Activated CD4-positive, alpha-beta T cell treated with anti-CD3 and anti-CD28 coated beads, Interleukin-10, Interleukin-2, amounts not matched to agents 100 ng/mL and 50 ng/mL, durations not matched to agents 16 hours and 8 hours (primary cell): ENCODE results near the gene PPP2R2C.

Experiments
- DNase-seq: peaks from one replicate; pipeline ENCODE4 v3.0.0-alpha.2; 2020

PPP2R2C gene

DNA sequence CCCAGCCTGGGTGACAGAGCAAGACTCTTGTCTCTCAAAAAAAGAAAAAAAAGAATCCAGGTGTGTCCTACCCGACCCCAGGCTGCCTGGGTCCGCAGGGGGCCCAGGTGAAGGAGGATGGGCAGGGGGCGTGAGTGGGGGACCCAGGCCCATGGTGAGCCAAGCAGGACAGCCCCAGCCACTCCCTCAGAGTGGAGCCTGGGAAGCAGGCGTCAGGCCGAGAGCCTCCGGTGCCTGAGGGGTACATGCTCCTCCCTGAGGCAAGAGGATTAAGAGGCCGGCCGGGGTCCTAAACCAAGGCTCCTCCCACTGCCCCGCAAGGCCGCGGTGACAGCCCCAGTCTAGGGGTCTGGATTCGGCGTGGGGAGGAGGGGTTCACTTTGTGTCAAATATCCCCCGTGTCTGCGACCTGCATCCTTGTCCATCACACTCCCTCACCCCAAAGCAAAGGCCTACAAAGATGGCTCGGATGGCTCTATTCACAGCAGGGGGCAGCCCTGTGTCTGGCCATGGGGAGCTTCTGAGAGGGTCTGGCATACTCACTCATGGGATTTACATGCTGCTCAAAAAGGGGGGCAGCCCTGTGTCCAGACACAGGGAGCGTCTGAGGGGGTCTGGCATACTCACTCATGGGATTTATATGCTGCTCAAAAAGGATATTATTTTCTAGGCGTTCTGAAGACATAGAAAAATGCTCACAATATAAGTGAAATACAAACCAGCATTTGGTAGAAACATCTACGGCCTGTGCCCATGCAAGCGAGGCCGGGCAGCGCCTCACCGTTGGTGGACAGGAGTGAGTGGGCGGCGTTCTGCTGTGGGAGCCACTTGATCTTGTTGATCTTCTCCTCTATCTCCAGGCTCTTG, 94.6 kb downstream of the PPP2R2C start:
- DNase-seq = no peak

DNA sequence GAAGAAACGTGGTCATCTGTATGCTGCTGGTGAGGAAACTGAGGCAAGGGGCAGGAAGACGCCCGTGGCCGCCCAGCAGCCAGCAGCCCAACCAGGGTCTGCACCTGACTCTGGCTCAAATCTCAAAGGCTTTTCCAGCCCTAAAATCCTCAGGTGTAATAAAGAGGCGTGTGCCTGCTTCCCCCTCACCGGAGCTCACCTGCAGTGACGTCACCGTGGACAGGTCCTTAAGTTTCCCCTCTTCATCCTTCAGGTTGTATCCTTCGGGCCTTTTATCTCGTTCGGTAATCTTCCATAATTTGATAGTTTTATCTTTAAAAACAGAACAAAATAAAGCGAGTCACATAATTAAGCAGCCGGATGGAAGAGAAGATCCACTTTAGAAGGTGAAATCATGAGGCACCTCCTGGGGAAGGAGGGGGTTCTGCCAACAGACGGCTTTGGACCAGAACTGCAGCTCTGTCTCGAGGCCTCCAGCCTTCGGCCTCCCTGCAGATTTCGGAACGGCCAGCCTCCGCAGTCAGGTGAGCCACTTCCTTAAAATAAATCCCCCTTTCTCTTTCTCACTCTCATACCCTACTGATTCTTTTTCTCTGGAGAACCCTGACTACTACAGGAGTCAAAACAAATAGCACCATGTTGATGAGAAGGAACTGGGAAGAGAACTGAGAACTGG, 96.7 kb downstream of the PPP2R2C start:
- no peak for DNase-seq

DNA sequence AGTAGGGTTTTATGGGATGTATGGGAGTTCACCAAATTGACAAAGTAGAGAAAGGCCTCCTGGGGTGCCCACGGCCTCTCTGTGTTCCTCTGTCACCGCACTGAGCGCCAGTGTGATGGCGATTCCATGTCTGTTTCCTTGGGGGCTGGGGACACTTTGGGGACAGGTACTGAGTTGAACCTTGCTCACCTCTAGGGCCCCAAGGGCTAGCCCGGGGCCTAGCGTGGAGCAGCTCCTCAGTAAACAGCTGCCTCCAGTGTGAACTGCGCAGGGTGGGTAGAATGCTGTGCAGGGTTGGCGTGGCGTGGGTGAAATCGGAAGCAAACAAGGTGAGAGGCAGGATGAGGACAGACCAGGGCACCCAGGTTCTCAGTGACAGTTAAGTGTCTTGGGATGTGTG, 97.8 kb downstream of the PPP2R2C start:
- DNase-seq = no peak

DNA sequence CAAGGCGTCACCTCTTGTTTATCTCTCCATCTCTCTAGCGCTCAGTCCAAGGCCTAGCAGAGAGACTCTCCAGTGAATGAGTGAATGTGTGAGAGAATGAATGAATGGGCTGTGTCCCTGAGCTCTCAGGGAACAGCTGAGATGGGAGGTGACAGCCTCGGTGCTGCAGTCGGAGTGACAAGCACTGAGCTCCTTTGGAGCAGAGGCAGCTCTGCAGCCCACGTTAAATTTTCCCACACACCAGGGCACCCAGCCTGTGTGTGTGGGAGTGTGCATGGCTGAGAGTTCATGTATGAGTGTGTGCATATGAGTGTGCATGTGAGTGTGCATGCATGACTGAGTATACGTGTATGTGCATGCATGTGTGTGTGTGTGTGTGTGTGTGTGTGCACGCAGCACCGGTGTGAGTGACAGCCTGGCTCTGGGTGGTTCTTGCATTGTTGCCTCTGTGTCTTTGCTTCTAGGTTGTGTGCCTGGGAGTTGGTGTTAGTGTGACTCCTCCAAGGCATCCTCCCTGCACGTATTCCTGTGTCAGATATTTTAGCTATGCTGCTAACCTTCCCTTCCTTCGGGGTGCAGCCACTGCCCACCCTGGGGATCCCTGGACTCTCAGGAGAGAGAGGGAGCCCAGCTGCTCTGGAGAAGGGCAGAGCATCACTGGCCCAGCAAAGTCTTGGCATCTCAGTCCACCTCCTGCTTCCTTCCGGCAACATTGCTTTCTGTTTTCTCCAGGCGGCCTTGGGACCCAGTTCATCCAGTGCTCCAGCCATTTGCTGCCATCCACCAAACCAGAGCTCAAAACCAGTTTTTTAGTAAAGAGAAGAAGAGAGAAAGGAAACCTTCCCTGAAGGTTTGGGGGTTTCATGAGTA, 98.6 kb downstream of the PPP2R2C start:
- no peak for DNase-seq

DNA sequence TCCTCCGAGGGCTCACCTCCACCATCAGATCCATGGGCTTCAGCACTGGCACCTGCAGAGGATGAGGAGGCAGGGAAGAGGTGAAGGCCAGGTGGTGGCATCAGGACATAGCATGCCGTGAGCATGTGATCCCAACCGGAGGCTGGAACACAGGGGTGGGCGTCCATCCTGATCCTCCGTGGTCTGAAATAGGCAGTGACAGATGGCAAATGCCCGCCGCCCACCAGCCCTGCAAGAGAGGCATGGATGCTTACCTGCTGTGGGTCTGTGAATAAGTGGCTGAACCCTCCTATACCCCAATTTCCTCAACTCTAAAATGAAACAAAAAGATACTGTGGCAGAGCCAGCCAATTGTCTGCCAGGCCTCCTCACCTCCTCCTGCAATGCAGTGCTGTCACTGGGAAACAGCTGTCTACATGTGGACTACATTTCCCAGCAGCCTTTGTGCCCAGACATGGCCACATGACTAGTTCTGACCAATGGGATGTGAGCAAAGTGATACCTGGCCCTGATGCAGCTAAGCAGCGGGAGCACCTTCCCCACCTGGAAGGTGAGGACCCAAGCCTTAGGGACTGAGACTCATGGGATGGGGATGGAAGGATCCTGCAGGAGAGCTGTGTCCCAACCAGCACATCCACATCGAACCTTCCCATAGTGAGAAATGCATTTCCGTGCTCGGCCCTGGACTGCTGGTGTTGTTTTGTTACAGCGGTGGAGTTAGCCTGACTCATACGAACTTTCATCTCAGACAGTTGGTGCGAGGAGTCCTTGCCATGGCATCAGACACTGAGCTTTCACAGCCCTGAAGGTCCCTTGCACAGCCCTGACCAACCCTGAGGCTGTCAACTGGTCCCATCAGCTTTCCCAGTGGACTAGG, 99.5 kb downstream of the PPP2R2C start:
- peak; percentile 63 for DNase-seq

DNA sequence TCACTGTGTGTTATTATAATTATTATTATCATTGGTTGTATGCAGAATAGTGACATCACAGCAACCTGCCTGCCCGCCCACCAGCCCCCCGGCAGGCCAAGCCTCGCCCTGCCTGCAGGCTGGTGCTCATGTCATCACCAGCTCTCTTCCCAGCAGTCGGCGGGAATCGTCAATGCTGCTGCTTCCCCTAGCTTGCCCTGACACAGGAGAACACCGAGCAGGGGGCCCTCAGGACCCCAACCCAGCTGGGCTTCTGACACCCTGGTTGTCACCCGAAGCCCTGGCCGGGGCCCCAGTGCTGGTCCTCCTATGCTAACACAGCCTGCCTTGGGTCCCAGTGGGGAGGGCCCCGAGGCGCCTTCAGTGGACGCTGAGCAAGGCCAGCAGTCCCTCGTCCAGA, 100.6 kb downstream of the PPP2R2C start:
- no peak for DNase-seq

GRCh38 chr4:6371271-6371670, 101.1 kb downstream of the PPP2R2C start:
- no peak for DNase-seq

DNA sequence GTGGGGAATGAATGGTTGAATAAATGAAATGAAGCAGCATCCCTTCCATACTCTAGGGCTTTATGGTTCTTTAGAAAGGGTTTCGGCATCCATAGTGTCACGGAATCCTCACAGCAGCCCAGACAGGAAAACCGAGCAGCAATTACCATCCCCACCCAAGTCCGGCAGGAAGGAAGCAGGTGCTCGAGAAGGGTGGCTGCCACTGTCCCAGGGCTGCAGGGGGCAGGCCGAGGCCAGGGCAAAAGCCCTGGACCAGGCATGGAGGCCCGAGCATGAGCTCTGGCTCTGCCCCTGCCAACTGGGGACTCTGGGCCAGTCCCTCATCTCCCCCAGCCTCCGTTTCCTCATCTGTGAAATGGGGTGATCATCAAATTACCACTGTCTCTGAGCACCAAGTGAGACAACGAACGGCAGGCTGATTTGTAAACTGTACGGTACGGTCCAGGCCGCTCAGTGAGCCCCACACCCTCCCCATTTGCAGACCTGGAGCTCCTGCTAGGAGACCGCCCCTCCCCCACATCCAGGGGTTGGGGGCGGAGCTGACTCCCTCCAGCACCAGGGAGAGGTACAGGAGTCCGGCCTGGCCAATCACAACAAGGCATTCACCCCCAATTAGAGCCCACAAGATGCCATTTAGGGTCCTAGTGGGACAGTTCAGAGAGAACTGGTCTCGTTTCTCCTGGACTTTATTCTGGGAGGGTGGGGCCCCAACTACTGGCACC, 102.3 kb downstream of the PPP2R2C start:
- no peak for DNase-seq

GRCh38 chr4:6369511-6369910, 102.9 kb downstream of the PPP2R2C start:
- no peak for DNase-seq

- no peak for DNase-seq
These were observed 103.4 kb downstream of the PPP2R2C start for GRCh38 chr4:6369035-6369434.

- DNase-seq = no peak
These were observed 103.8 kb downstream of the PPP2R2C start for GRCh38 chr4:6368601-6369000.

DNA sequence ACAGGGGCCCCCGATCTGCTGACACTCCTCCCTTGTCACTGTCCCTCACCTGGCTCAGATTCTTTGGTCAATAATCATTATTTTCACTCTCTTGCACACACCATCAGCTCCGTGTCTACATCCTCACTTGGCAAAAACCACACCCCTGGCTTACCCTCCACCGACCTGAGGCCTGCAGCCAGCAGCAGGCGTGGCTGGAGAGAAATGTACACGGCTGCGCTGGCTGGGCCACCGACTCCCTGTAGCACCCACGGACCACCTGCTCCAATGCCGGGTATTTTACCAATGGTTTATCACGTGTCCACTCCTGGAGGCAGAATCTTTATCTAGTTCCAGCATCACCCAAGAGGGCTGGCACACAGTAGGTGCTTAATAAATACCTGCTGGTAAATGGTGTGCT, 104.3 kb downstream of the PPP2R2C start:
- no peak for DNase-seq

GRCh38 chr4:6367371-6367851, 105.0 kb downstream of the PPP2R2C start:
- no peak for DNase-seq

- no peak for DNase-seq
These were observed 105.8 kb downstream of the PPP2R2C start for GRCh38 chr4:6366581-6366980.

- no peak for DNase-seq
These were observed 106.8 kb downstream of the PPP2R2C start for GRCh38 chr4:6365545-6366086.

DNA sequence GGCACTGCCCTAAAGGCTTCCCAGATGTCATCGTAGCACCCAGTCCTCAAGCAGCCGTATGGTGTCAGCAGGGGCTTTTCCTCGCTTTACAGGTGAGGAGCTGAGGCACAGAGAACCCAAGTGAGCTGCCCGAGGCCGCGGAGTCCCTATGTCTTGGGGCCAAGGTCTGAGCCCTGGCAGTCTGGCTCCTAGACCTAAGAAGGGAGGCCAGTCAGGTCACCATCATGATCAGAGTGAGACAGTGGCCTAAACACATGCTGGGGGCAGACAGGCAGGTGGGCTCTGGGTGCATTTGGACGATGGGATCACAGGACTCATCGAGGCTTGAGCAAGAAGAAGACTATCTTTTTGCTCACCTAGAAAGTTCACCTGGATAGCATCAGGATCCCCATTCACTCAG, 107.8 kb downstream of the PPP2R2C start:
- no peak for DNase-seq

DNA sequence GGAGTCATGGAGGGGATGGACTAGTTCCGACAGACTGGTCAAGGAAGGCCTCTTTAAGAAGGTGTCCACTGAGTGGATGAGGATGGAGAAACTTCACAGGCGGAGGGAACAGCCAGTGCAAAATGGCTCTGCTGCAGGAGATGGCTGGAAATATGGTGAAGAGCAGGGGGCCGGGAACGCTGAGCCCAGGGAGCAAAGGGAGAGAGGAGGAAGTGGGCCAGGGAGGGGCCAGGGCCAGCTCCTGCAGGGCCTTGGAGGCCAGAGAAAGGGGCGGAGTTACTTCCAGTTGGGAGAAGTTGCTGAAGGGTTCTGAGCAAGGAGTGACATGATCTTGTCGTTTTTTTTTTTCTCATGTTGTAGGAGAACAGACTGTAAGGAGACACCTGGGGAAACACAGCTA, 108.3 kb downstream of the PPP2R2C start:
- DNase-seq = no peak

GRCh38 chr4:6362896-6363295, 109.5 kb downstream of the PPP2R2C start:
- peak; percentile 26 for DNase-seq

DNA sequence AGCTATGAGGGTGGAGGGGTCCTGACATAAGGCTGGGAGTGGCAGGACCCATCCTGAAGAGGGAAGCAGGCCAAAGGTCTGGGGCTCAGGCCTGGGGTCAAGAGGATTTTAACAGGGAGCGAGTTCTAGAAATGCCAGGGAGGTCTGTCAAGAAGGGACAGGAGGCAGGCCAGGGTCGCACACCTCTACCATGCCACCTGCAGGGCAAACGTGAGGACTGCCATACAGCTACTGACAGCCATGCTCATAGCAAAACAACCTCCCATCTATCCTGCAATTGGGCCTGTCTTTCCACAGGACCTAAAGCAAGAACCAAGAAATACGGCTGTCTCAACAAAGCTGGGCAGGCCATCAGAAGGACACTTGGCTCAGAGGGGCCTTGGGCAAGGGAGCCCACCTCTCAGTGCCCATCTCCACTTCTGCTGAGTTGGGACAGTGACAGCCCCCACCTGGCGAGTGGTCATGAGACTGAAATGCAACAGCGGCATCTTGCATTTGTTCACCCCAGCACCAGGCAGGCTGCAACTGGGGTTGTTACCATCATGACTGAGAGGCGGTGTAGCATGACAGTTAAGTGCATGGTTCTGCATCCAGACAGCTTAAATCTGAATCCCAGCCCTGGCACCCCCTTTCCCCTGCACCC, 110.0 kb downstream of the PPP2R2C start:
- DNase-seq = no peak

DNA sequence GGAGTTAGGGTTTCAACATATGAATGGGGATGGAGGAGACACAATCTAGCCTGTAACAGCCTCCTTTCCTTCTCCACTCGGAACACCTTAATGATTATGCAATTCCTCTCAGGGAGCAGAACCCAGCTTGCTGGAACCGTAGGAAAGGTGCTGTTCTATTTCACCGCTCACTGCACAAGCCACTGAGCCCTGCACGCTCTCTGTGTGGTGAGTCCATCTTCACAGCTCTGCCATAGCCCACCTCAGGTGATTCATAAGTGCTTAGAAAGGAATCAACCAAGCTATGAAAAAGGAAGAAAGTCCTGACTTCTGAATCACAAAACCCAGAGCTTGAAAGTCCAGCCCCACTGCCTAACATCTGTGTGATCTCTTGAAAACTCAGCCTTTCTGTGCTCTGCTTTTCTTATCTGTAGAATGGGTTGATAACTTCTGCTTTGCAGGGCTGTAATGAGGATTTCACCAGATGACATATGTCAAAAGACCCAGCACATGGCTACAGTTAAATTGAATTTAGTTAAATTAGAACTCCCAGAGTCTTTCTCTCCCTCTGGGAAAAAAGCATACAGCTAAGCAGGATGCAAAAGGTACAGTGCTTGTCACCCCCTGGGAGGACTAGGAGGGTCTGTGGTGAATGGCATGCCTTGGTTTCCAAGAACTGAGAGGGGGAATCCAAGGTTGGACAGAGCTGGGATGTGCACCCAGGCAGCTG, 111.2 kb downstream of the PPP2R2C start:
- DNase-seq = no peak
